Neural cell (in vitro differentiated cells): Measurements from ENCODE around the gene F12.

ENCODE experiments used
- EP300 ChIP-seq: fragments of 450-650 bp; conservative IDR thresholded peaks from 2 replicates; pipeline ENCODE4 v1.6.1; 2014; ENCODE audit warnings: antibody characterized with exemption, mild to moderate bottlenecking, moderate library complexity; ENCODE audit not compliant: poor library complexity, severe bottlenecking
- EZH2 ChIP-seq: fragments of 200-600, 300-800 bp; shearing (Covaris generic), sonication (generic); IDR thresholded peaks from 2 replicates; pipeline ENCODE4 v1.6.1; 2014; ENCODE audit warnings: antibody characterized with exemption, low read length, borderline replicate concordance, mild to moderate bottlenecking; ENCODE audit not compliant: insufficient read depth, poor library complexity, severe bottlenecking
- MXI1 ChIP-seq: fragments of 450-650 bp; conservative IDR thresholded peaks from 2 replicates; pipeline ENCODE4 v1.6.1; 2014; ENCODE audit warnings: antibody characterized with exemption, mild to moderate bottlenecking; ENCODE audit not compliant: poor library complexity, severe bottlenecking
- POLR2AphosphoS5 ChIP-seq: IDR thresholded peaks from 2 replicates; pipeline ENCODE4 v1.6.1; 2012
- RAD21 ChIP-seq: fragments of 450-650 bp; conservative IDR thresholded peaks from 2 replicates; pipeline ENCODE4 v1.6.1; 2014; ENCODE audit warnings: antibody characterized with exemption, mild to moderate bottlenecking, moderate library complexity
- SMC3 ChIP-seq: fragments of 450-650 bp; conservative IDR thresholded peaks from 2 replicates; pipeline ENCODE4 v1.6.1; 2014; ENCODE audit warnings: antibody characterized with exemption, mild to moderate bottlenecking, moderate library complexity; ENCODE audit not compliant: poor library complexity
- TAF1 ChIP-seq: IDR thresholded peaks from 2 replicates; pipeline ENCODE4 v1.6.1; 2012; ENCODE audit warnings: low read depth
- TF ChIP-seq, protein P1 (sequence below): fragments of 450-650 bp; IDR thresholded peaks from 2 replicates; pipeline ENCODE4 v1.5.1; 2014; ENCODE audit warnings: antibody characterized with exemption, mild to moderate bottlenecking, moderate library complexity; ENCODE audit not compliant: poor library complexity, severe bottlenecking
- TF ChIP-seq, protein P2 (sequence below): IDR thresholded peaks from 2 replicates; pipeline ENCODE4 v1.6.1; 2012; ENCODE audit warnings: borderline replicate concordance

DNA sequence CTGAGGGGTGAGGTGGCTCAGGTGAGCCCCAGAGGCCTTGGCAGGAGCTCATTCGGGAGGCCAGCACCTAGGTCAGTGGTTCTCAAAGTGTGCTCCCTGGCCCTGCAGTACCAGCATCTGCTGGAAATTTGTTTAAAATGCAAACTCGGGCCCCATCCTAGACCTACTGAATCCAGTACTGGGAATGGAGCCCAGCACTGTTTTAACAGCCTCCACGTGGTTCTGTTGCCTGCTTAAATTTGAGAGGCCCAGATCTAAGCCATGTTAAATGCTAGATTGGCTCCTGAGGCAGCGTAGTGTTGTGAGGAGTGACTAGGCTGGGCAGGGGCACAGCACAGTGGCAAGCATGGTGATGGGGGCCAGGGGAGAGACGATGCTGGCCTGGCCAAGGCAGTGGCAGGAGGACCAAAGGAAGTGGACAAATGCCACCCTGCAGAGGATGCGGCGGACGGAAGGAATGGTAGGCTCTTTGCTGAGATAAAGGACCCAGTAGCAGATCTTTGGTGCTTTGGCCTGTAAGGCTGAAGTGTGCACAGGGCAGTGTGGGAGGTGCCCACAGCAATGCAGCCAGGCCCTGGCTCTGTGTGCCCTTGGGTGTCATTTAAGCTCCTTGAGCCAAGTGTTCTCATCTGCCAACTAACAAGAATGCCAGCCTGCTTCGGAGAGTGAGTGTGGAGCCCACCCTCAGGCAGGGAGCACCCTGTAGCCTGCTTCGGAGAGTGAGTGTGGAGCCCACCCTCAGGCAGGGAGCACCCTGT lies 41.5 kb upstream of the F12 start:
- TF ChIP-seq, protein P1, sequence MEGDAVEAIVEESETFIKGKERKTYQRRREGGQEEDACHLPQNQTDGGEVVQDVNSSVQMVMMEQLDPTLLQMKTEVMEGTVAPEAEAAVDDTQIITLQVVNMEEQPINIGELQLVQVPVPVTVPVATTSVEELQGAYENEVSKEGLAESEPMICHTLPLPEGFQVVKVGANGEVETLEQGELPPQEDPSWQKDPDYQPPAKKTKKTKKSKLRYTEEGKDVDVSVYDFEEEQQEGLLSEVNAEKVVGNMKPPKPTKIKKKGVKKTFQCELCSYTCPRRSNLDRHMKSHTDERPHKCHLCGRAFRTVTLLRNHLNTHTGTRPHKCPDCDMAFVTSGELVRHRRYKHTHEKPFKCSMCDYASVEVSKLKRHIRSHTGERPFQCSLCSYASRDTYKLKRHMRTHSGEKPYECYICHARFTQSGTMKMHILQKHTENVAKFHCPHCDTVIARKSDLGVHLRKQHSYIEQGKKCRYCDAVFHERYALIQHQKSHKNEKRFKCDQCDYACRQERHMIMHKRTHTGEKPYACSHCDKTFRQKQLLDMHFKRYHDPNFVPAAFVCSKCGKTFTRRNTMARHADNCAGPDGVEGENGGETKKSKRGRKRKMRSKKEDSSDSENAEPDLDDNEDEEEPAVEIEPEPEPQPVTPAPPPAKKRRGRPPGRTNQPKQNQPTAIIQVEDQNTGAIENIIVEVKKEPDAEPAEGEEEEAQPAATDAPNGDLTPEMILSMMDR, result no peak
- TF ChIP-seq EZH2, result no peak
- peak; percentile 30 for TF ChIP-seq POLR2AphosphoS5
- no peak for TF ChIP-seq RAD21
- no peak for TF ChIP-seq TAF1
- TF ChIP-seq, protein P2, sequence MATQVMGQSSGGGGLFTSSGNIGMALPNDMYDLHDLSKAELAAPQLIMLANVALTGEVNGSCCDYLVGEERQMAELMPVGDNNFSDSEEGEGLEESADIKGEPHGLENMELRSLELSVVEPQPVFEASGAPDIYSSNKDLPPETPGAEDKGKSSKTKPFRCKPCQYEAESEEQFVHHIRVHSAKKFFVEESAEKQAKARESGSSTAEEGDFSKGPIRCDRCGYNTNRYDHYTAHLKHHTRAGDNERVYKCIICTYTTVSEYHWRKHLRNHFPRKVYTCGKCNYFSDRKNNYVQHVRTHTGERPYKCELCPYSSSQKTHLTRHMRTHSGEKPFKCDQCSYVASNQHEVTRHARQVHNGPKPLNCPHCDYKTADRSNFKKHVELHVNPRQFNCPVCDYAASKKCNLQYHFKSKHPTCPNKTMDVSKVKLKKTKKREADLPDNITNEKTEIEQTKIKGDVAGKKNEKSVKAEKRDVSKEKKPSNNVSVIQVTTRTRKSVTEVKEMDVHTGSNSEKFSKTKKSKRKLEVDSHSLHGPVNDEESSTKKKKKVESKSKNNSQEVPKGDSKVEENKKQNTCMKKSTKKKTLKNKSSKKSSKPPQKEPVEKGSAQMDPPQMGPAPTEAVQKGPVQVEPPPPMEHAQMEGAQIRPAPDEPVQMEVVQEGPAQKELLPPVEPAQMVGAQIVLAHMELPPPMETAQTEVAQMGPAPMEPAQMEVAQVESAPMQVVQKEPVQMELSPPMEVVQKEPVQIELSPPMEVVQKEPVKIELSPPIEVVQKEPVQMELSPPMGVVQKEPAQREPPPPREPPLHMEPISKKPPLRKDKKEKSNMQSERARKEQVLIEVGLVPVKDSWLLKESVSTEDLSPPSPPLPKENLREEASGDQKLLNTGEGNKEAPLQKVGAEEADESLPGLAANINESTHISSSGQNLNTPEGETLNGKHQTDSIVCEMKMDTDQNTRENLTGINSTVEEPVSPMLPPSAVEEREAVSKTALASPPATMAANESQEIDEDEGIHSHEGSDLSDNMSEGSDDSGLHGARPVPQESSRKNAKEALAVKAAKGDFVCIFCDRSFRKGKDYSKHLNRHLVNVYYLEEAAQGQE, result no peak
- no peak for TF ChIP-seq EP300
- TF ChIP-seq SMC3, result no peak
- TF ChIP-seq MXI1, result no peak
